ENCODE results near the gene DEFB132.
"Not testable (repeated sequence)": the region's sequence is repeated elsewhere in the genome, so short reads cannot be mapped to it uniquely, and the experiment has no call there.

DEFB132 gene

GRCh38 chr20:252801-253200 is 4.7 kb upstream of the DEFB132 start:
- Histone ChIP-seq H3K36me3 (ENCODE audit: insufficient read depth, low read length) (no peaks in the 10 kb centered on the region), H3K9me2 (ENCODE audit: low read depth, low read length) (no peaks in the 10 kb centered on the region), H3F3A (ENCODE audit: insufficient read depth, low read length) (no peaks in the 10 kb centered on the region), H3K4me1 (ENCODE audit: insufficient read depth, low read length, severe bottlenecking) (no peaks in the 10 kb centered on the region), H3K27me3 (ENCODE audit: insufficient read depth, low read length) (no peaks in the 10 kb centered on the region), H3K9me3 (ENCODE audit: low read length) (no peaks in the 10 kb centered on the region), H3K27ac (ENCODE audit: low read depth, low read length, poor library complexity, severe bottlenecking) (no peak overlapping the region), H3K79me2 (ENCODE audit: insufficient read depth, low read length) (no peaks in the 10 kb centered on the region), H4K20me1 (ENCODE audit: insufficient read depth, low read length) (no peaks in the 10 kb centered on the region), H2AFZ (ENCODE audit: low read length) (no peak overlapping the region), H3K4me3 (ENCODE audit: low read depth, low read length, poor library complexity, severe bottlenecking) (no peak overlapping the region), H3K4me2 (ENCODE audit: low read length) (no peak overlapping the region), H3K9ac (ENCODE audit: low read length) (no peak overlapping the region)
- TF ChIP-seq EZH2 (IDR thresholded peaks at IDR 0.05; ENCODE audit: borderline replicate concordance, low read length), result no peak

- not testable (repeated sequence) for H3F3A ChIP-seq (ENCODE audit: insufficient read depth, low read length); H3K27ac ChIP-seq (ENCODE audit: low read depth, low read length, poor library complexity, severe bottlenecking); H3K9me2 ChIP-seq (ENCODE audit: low read depth, low read length); H4K20me1 ChIP-seq (ENCODE audit: insufficient read depth, low read length); H3K4me3 ChIP-seq (ENCODE audit: low read depth, low read length, poor library complexity, severe bottlenecking); H3K36me3 ChIP-seq (ENCODE audit: insufficient read depth, low read length); H3K4me2 ChIP-seq (ENCODE audit: low read length); H3K27me3 ChIP-seq (ENCODE audit: insufficient read depth, low read length); H3K79me2 ChIP-seq (ENCODE audit: insufficient read depth, low read length); H2AFZ ChIP-seq (ENCODE audit: low read length); H3K4me1 ChIP-seq (ENCODE audit: insufficient read depth, low read length, severe bottlenecking); H3K9ac ChIP-seq (ENCODE audit: low read length); H3K9me3 ChIP-seq (ENCODE audit: low read length)
Observed at GRCh38 chr20:253447-253846, 4.1 kb upstream of the DEFB132 start.

- H3F3A ChIP-seq (ENCODE audit: insufficient read depth, low read length), result no peaks in the 10 kb centered on the region
- H3K9ac ChIP-seq (ENCODE audit: low read length), result no peak overlapping the region
- H3K27ac ChIP-seq (ENCODE audit: low read depth, low read length, poor library complexity, severe bottlenecking), result no peak overlapping the region
- no peak overlapping the region for H3K4me2 ChIP-seq (ENCODE audit: low read length)
- no peaks in the 10 kb centered on the region for H3K36me3 ChIP-seq (ENCODE audit: insufficient read depth, low read length)
- H3K27me3 ChIP-seq (ENCODE audit: insufficient read depth, low read length), result 0 out of 2 replicates have a peak, but pooled peaks cover 4% of the 10 kb centered on the region
- no peaks in the 10 kb centered on the region for H3K4me1 ChIP-seq (ENCODE audit: insufficient read depth, low read length, severe bottlenecking)
- H3K9me3 ChIP-seq (ENCODE audit: low read length), result no peaks in the 10 kb centered on the region
- no peak overlapping the region for H3K4me3 ChIP-seq (ENCODE audit: low read depth, low read length, poor library complexity, severe bottlenecking)
- H4K20me1 ChIP-seq (ENCODE audit: insufficient read depth, low read length), result no peaks in the 10 kb centered on the region
- no peaks in the 10 kb centered on the region for H3K9me2 ChIP-seq (ENCODE audit: low read depth, low read length)
- TF ChIP-seq CTCF (IDR thresholded peaks at IDR 0.05; ENCODE audit: low read length) (no peak), EZH2 (IDR thresholded peaks at IDR 0.05; ENCODE audit: borderline replicate concordance, low read length) (no peak)
- H2AFZ ChIP-seq (ENCODE audit: low read length), result no peak overlapping the region
- no peaks in the 10 kb centered on the region for H3K79me2 ChIP-seq (ENCODE audit: insufficient read depth, low read length)
Observed at GRCh38 chr20:258269-258858, 840 bp downstream of the DEFB132 start.

- no peaks in the 10 kb centered on the region for H4K20me1 ChIP-seq (ENCODE audit: insufficient read depth, low read length)
- H3K4me1 ChIP-seq (ENCODE audit: insufficient read depth, low read length, severe bottlenecking), result no peaks in the 10 kb centered on the region
- H3K27ac ChIP-seq (ENCODE audit: low read depth, low read length, poor library complexity, severe bottlenecking), result no peak overlapping the region
- H3K4me3 ChIP-seq (ENCODE audit: low read depth, low read length, poor library complexity, severe bottlenecking), result no peak overlapping the region
- no peaks in the 10 kb centered on the region for H3F3A ChIP-seq (ENCODE audit: insufficient read depth, low read length)
- no peak overlapping the region for H3K4me2 ChIP-seq (ENCODE audit: low read length)
- no peaks in the 10 kb centered on the region for H3K79me2 ChIP-seq (ENCODE audit: insufficient read depth, low read length)
- H3K27me3 ChIP-seq (ENCODE audit: insufficient read depth, low read length), result 0 out of 2 replicates have a peak, but pooled peaks cover 4% of the 10 kb centered on the region
- H3K9me3 ChIP-seq (ENCODE audit: low read length), result no peaks in the 10 kb centered on the region
- H3K9ac ChIP-seq (ENCODE audit: low read length), result no peak overlapping the region
- TF ChIP-seq CTCF (IDR thresholded peaks at IDR 0.05; ENCODE audit: low read length) (peak; percentile 32; the same call in 1 of the 2 replicates), EZH2 (IDR thresholded peaks at IDR 0.05; ENCODE audit: borderline replicate concordance, low read length) (no peak)
- no peaks in the 10 kb centered on the region for H3K36me3 ChIP-seq (ENCODE audit: insufficient read depth, low read length)
- H2AFZ ChIP-seq (ENCODE audit: low read length), result no peak overlapping the region
- H3K9me2 ChIP-seq (ENCODE audit: low read depth, low read length), result no peaks in the 10 kb centered on the region
Observed at GRCh38 chr20:258963-259362, 1.4 kb downstream of the DEFB132 start.
